Measurements from ENCODE around the gene AMBN. TPM values are rescaled to one million over a fixed set of nuclear protein-coding genes. Genes with fewer than 3 reads are reported as not detected.

AMBN gene
- polyA plus RNA-seq, 1 donor (not counting 4 experiments of a cell fraction or from before 2014, with no cell fraction given), result not detected

DNA sequence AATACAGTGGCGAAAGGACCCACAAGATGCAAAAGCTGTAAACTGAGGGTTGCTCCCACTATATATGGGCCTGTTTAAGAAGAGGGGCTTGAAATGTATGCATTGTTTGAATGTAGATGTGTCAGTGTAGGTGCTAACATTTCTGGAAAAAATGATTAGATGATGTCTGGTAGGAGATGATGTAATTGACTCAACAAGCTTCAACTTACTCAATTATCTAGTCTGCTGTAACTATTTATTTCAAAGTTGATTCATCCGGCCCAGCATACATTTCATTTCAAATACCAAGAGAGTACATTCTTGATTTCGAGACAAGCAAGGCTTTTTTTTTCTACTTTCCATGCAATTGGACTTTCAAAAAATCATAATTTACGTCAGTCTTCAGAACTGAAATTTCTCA lies 27.2 kb downstream of the AMBN start:
- Histone ChIP-seq H3K36me3 (ENCODE audit: control insufficient read depth in 2 of 2, extremely low read depth in 1 of 2, insufficient read depth in 2 of 2, low read length in 2 of 2) (no peaks in the 10 kb centered on the region), H2AFZ (ENCODE audit: control insufficient read depth, low read length) (no peak overlapping the region), H3K9ac (ENCODE audit: control insufficient read depth, extremely low read depth, insufficient read depth, low read length) (no peak overlapping the region), H4K20me1 (ENCODE audit: control insufficient read depth, extremely low read depth, insufficient read depth, low read length) (no peaks in the 10 kb centered on the region), H3K4me2 (ENCODE audit: control insufficient read depth, extremely low read depth, insufficient read depth, low read depth, low read length) (no peak overlapping the region), H3K9me1 (ENCODE audit: control insufficient read depth, extremely low read depth, insufficient read depth, low read length) (no peaks in the 10 kb centered on the region), H3K4me1 (ENCODE audit: control insufficient read depth, extremely low read depth, insufficient read depth, low read length) (no peaks in the 10 kb centered on the region), H3K27me3 (ENCODE audit: control insufficient read depth, extremely low read depth, insufficient read depth, low read length) (peaks cover 2% of the 10 kb centered on the region), H3K4me3 (ENCODE audit: control insufficient read depth in 2 of 3, extremely low read depth in 1 of 3, insufficient read depth in 2 of 3, low read depth in 1 of 3, low read length in 3 of 3) (no peak overlapping the region), H3K79me2 (ENCODE audit: control insufficient read depth, insufficient read depth, low read length) (no peaks in the 10 kb centered on the region), H3K27ac (ENCODE audit: control insufficient read depth, insufficient read depth, low read length) (no peak overlapping the region), H3K9me3 (ENCODE audit: control insufficient read depth, low read depth, low read length) (no peaks in the 10 kb centered on the region)
- DNase-seq (ENCODE audit: low read depth, low spot score) (no peak), FAIRE-seq (no peak)
- dilution Hi-C loops (cut with MboI; ENCODE audit: extremely low pct_ligation_motif_present, low sequenced_read_pairs), result no loop called here
- TF ChIP-seq, protein P1, sequence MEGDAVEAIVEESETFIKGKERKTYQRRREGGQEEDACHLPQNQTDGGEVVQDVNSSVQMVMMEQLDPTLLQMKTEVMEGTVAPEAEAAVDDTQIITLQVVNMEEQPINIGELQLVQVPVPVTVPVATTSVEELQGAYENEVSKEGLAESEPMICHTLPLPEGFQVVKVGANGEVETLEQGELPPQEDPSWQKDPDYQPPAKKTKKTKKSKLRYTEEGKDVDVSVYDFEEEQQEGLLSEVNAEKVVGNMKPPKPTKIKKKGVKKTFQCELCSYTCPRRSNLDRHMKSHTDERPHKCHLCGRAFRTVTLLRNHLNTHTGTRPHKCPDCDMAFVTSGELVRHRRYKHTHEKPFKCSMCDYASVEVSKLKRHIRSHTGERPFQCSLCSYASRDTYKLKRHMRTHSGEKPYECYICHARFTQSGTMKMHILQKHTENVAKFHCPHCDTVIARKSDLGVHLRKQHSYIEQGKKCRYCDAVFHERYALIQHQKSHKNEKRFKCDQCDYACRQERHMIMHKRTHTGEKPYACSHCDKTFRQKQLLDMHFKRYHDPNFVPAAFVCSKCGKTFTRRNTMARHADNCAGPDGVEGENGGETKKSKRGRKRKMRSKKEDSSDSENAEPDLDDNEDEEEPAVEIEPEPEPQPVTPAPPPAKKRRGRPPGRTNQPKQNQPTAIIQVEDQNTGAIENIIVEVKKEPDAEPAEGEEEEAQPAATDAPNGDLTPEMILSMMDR (optimal IDR thresholded peaks at IDR 0.05 in 1 of 3, IDR thresholded peaks at IDR 0.05 in 1 of 3, conservative IDR thresholded peaks at IDR 0.05 in 1 of 3; ENCODE audit: extremely low read depth in 1 of 3, insufficient read depth in 2 of 3, low read length in 3 of 3), result no peak
- TF ChIP-seq EZH2 (IDR thresholded peaks at IDR 0.05; ENCODE audit: low read length), result no peak

GRCh38 chr4:70619778-70620177 lies 27.7 kb downstream of the AMBN start:
- Histone ChIP-seq H3K4me3 (ENCODE audit: control insufficient read depth in 2 of 3, extremely low read depth in 1 of 3, insufficient read depth in 2 of 3, low read depth in 1 of 3, low read length in 3 of 3) (no peak overlapping the region), H3K27ac (ENCODE audit: control insufficient read depth, insufficient read depth, low read length) (no peak overlapping the region), H2AFZ (ENCODE audit: control insufficient read depth, low read length) (no peak overlapping the region), H3K9ac (ENCODE audit: control insufficient read depth, extremely low read depth, insufficient read depth, low read length) (no peak overlapping the region), H3K4me1 (ENCODE audit: control insufficient read depth, extremely low read depth, insufficient read depth, low read length) (no peaks in the 10 kb centered on the region), H4K20me1 (ENCODE audit: control insufficient read depth, extremely low read depth, insufficient read depth, low read length) (no peaks in the 10 kb centered on the region), H3K9me3 (ENCODE audit: control insufficient read depth, low read depth, low read length) (no peaks in the 10 kb centered on the region), H3K4me2 (ENCODE audit: control insufficient read depth, extremely low read depth, insufficient read depth, low read depth, low read length) (no peak overlapping the region), H3K79me2 (ENCODE audit: control insufficient read depth, insufficient read depth, low read length) (no peaks in the 10 kb centered on the region), H3K27me3 (ENCODE audit: control insufficient read depth, extremely low read depth, insufficient read depth, low read length) (no peaks in the 10 kb centered on the region), H3K9me1 (ENCODE audit: control insufficient read depth, extremely low read depth, insufficient read depth, low read length) (no peaks in the 10 kb centered on the region), H3K36me3 (ENCODE audit: control insufficient read depth in 2 of 2, extremely low read depth in 1 of 2, insufficient read depth in 2 of 2, low read length in 2 of 2) (no peaks in the 10 kb centered on the region)
- TF ChIP-seq, protein P1 (optimal IDR thresholded peaks at IDR 0.05 in 1 of 3, IDR thresholded peaks at IDR 0.05 in 1 of 3, conservative IDR thresholded peaks at IDR 0.05 in 1 of 3; ENCODE audit: extremely low read depth in 1 of 3, insufficient read depth in 2 of 3, low read length in 3 of 3), result no peak
- TF ChIP-seq EZH2 (IDR thresholded peaks at IDR 0.05; ENCODE audit: low read length), result no peak
- no peak for DNase-seq (ENCODE audit: low read depth, low spot score)
- dilution Hi-C loops (cut with MboI; ENCODE audit: extremely low pct_ligation_motif_present, low sequenced_read_pairs), result no loop called here
- FAIRE-seq, result no peak
